ENCODE results near the gene BPI.

The BPI gene

DNA sequence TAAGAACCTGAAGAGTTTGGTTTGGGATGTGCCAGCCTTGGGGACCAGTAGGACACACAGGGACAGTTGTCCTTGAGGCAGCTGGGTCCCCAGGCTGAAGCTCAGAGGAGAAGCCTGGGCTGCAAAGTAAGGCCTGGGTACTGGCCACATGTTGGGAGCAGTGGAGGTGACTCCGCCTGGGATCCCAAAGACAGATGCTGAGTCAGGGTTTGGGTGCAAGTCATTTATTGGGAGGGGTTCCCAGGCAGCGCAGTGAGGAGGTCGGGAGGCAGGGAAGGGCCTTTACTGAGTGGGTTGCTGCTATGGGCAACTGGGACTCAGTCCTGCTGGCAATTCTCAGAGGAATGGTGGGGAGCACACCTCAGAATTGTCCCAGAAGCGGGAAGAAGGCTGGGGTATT is 12.4 kb downstream of the BPI start:
- TF ChIP-seq, protein P1, sequence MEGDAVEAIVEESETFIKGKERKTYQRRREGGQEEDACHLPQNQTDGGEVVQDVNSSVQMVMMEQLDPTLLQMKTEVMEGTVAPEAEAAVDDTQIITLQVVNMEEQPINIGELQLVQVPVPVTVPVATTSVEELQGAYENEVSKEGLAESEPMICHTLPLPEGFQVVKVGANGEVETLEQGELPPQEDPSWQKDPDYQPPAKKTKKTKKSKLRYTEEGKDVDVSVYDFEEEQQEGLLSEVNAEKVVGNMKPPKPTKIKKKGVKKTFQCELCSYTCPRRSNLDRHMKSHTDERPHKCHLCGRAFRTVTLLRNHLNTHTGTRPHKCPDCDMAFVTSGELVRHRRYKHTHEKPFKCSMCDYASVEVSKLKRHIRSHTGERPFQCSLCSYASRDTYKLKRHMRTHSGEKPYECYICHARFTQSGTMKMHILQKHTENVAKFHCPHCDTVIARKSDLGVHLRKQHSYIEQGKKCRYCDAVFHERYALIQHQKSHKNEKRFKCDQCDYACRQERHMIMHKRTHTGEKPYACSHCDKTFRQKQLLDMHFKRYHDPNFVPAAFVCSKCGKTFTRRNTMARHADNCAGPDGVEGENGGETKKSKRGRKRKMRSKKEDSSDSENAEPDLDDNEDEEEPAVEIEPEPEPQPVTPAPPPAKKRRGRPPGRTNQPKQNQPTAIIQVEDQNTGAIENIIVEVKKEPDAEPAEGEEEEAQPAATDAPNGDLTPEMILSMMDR (conservative IDR thresholded peaks at IDR 0.05; ENCODE audit: control insufficient read depth, insufficient read depth, low read depth, low read length) = no peak
- no peak for DNase-seq (ENCODE audit: low read depth)

DNA sequence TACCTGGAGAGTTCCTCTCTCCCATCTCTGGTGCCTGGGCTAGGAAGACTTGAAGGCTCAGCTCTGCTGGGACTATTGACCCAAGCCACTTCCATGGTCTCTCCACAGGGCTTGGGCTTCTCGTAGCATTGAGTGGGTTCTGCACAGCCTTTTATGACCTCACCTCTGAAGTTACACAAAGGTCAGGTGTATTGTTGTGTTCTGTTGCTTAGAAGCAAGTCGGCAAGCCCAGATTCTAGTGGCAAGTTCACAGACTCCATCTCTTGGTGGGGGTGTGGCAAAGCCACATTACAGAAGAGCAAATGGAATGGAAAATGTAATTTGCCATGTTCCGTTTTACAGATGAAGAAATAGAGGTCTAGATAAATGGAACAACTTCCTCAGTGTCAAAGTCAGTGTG is 13.5 kb downstream of the BPI start:
- no peak overlapping the region for H3K4me3 ChIP-seq (ENCODE audit: control insufficient read depth, low read depth, low read length)
- TF ChIP-seq, protein P1 (conservative IDR thresholded peaks at IDR 0.05; ENCODE audit: control insufficient read depth, insufficient read depth, low read depth, low read length) = no peak
- no peak for DNase-seq (ENCODE audit: low read depth)

More for the DNA sequence above, 12.4 kb downstream of the BPI start:
- H3K4me3 ChIP-seq (ENCODE audit: control insufficient read depth, low read depth, low read length) = no peak overlapping the region

DNA sequence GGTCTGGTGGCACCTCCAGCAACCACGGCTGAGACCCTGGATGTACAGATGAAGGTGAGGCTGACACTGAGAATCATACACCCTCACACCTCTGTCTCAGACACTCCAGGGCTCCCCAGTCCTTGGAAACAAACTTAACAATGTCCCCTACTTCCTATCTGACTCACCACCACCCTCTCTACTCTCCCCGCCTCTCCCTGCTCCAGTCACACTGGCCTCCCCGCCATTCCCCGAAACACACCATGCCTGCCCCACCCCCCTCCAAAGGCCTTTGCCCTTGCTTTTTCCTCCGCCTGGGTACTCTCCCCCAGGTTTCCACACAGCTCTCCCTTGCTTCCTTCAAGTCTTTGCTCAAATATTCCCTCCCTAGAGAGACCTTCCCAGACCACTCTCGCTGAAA is 16.3 kb downstream of the BPI start:
- H3K4me3 ChIP-seq (ENCODE audit: control insufficient read depth, low read depth, low read length) = no peak overlapping the region
- DNase-seq (ENCODE audit: low read depth) = no peak
- TF ChIP-seq, protein P1 (conservative IDR thresholded peaks at IDR 0.05; ENCODE audit: control insufficient read depth, insufficient read depth, low read depth, low read length) = no peak

DNA sequence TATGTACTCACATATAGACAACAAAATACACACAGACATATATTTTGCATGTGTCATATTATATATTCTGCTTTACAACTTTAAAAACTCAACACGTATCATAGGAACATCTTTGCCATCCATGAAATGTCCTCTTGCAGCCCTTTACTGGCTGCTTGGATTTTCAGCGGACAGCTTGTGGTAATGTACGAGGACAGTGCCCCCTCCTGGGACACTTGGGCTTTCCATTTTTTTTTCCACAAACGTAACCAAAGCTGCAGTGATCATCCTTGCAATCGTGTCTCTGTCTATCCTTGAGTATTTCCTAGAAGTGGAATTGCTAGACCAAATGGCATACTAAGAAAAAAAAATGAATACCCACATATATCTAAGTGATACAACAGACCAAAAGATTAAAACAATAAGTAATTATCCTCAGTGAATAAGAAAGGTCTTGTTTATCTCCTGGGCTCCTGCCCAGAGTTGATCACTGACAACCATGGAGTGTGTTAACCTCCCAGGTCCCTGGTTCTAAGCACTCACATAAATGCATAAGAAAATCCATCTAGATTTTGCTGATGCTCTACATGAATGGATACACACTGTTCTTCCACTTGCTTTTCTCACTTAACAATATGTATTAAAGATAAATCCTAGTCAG is 18.1 kb downstream of the BPI start:
- peak; percentile 73 for DNase-seq (ENCODE audit: low read depth)
- TF ChIP-seq, protein P1 (conservative IDR thresholded peaks at IDR 0.05; ENCODE audit: control insufficient read depth, insufficient read depth, low read depth, low read length) = peak; percentile 80
- no peak overlapping the region for H3K4me3 ChIP-seq (ENCODE audit: control insufficient read depth, low read depth, low read length)

DNA sequence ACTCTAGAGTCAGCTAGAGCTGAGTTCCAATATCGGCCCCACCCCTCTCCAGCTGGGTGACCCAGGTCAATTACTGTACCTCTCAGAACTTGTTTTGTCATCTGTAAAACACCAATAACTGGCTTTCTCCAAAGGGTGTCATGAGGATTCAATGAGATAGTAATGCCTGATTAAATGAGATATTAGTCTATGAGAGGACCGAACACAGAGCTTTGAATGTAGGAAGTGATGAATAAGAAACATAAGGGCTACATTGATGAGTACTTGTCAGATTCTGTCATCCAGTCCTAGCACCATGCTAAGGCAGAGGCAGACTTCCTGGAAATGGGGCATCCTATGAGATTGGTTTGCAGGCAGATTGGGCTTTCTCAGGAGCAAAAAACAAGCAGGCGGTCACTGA is 20.2 kb downstream of the BPI start:
- H3K4me3 ChIP-seq (ENCODE audit: control insufficient read depth, low read depth, low read length) = no peak overlapping the region
- TF ChIP-seq, protein P1 (conservative IDR thresholded peaks at IDR 0.05; ENCODE audit: control insufficient read depth, insufficient read depth, low read depth, low read length) = no peak
- no peak for DNase-seq (ENCODE audit: low read depth)

DNA sequence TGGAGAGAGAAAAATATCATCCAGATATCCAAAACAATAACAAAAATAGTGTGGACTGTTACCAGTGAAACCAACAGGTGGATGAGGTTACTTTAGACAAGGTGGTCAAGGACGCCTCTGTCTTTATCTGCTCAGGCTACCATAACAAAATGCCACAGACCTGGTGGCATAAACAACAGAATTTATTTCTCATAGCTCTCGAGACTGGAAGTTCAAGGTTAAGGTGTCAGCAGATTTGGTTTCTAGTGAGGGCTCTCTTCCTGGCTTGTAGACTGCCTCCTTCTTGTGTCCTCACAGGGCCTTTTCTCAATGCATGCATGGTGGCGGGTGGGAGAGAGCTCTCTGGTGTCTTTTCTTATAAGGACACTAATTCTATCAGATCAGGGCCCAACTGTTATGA is 21.2 kb downstream of the BPI start:
- no peak for DNase-seq (ENCODE audit: low read depth)
- TF ChIP-seq, protein P1 (conservative IDR thresholded peaks at IDR 0.05; ENCODE audit: control insufficient read depth, insufficient read depth, low read depth, low read length) = no peak
- H3K4me3 ChIP-seq (ENCODE audit: control insufficient read depth, low read depth, low read length) = no peak overlapping the region

DNA sequence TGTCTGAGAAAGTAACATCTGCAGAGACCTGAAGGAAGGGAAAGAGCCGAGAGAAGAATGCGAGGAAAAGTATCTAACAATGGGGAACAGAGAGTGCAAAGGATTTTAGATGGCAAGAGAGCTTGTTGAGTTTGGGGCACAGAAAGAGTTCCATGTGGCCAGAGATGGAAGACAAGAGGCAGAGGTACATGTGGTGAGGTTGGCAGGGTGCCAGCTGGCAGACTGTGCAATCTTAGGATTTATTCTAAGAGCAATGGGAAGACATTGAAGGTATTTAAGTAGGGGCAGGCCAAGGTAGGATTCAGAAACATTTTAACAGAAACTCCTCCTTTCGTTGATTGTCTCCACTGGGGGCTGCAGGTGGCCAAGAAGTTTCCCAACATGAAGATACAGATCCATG is 21.9 kb downstream of the BPI start:
- TF ChIP-seq, protein P1 (conservative IDR thresholded peaks at IDR 0.05; ENCODE audit: control insufficient read depth, insufficient read depth, low read depth, low read length) = no peak

More for the DNA sequence above, 21.9 kb downstream of the BPI start:
- no peak overlapping the region for H3K4me3 ChIP-seq (ENCODE audit: control insufficient read depth, low read depth, low read length)
- no peak for DNase-seq (ENCODE audit: low read depth)

All from fibroblast of mammary gland (primary cell).